Neural progenitor cell (in vitro differentiated cells): ENCODE data around the gene AFF3. TPM values are rescaled to one million over a fixed set of nuclear protein-coding genes. Genes with fewer than 3 reads are reported as not detected.

Source experiments
- DNase-seq: peaks from one replicate; pipeline ENCODE4 v3.0.0-alpha.2; 2016; ENCODE audit warnings: low spot score
- H2AFZ ChIP-seq: fragments of 200-600 bp; sonication (generic); replicated peaks from 2 replicates; pipeline ENCODE4 v1.6.1; 2016; ENCODE audit warnings: antibody characterized with exemption
- H3F3A ChIP-seq: fragments of 200-600 bp; sonication (generic); 2 replicates; pipeline ENCODE4 v1.6.1; 2016; ENCODE audit warnings: antibody characterized with exemption, low read depth
- H3K27ac ChIP-seq: fragments of 200-600 bp; sonication (generic); 2 replicates; pipeline ENCODE4 v1.5.1; 2016; ENCODE audit warnings: mild to moderate bottlenecking
- H3K27me3 ChIP-seq: fragments of 200-600 bp; sonication (generic); 2 replicates; pipeline ENCODE4 v1.6.1; 2016; ENCODE audit warnings: mild to moderate bottlenecking, moderate library complexity
- H3K36me3 ChIP-seq: fragments of 200-600 bp; sonication (generic); 2 replicates; pipeline ENCODE4 v1.5.1; 2016
- H3K4me1 ChIP-seq: fragments of 200-600 bp; sonication (generic); 2 replicates; pipeline ENCODE4 v1.6.1; 2016; ENCODE audit warnings: mixed run types
- H3K4me2 ChIP-seq: fragments of 200-600 bp; sonication (generic); 2 replicates; pipeline ENCODE4 v1.6.1; 2016
- H3K4me3 ChIP-seq: fragments of 200-600 bp; sonication (generic); 2 replicates; pipeline ENCODE4 v1.5.1; 2016
- H3K79me2 ChIP-seq: fragments of 200-600 bp; sonication (generic); 2 replicates; pipeline ENCODE4 v1.6.1; 2016; ENCODE audit warnings: low read depth
- H3K9ac ChIP-seq: fragments of 200-600 bp; sonication (generic); 2 replicates; pipeline ENCODE4 v1.6.1; 2016
- H3K9me3 ChIP-seq: fragments of 200-600 bp; sonication (generic); 2 replicates; pipeline ENCODE4 v1.5.1; 2016; ENCODE audit warnings: low read depth
- H4K20me1 ChIP-seq: fragments of 200-600 bp; sonication (generic); 2 replicates; pipeline ENCODE4 v1.6.1; 2016; ENCODE audit warnings: low read depth
- H3K27ac Mint-ChIP-seq: 3 replicates; pipeline ENCODE4 v1.8.0; 2021; ENCODE audit warnings: mixed read lengths
- H3K27me3 Mint-ChIP-seq: 2 replicates; pipeline ENCODE4 v1.8.0; 2022; ENCODE audit warnings: low read depth, mild to moderate bottlenecking, inconsistent platforms, moderate library complexity, mixed read lengths; ENCODE audit not compliant: insufficient read depth
- H3K36me3 Mint-ChIP-seq: 3 replicates; pipeline ENCODE4 v1.8.0; 2021; ENCODE audit warnings: mixed read lengths
- H3K4me1 Mint-ChIP-seq: 3 replicates; pipeline ENCODE4 v1.8.0; 2021; ENCODE audit warnings: mixed read lengths
- H3K4me3 Mint-ChIP-seq: 3 replicates; pipeline ENCODE4 v1.8.0; 2021; ENCODE audit warnings: mild to moderate bottlenecking, moderate library complexity, mixed read lengths
- H3K9me3 Mint-ChIP-seq: 3 replicates; pipeline ENCODE4 v1.8.0; 2020; ENCODE audit warnings: mixed read lengths
- EZH2 ChIP-seq: fragments of 200-600 bp; sonication (generic); IDR thresholded peaks from 2 replicates; pipeline ENCODE4 v1.6.1; 2017; ENCODE audit warnings: antibody characterized with exemption, mild to moderate bottlenecking, moderate library complexity
- EZH2phosphoT487 ChIP-seq: fragments of 200-600 bp; sonication (generic); IDR thresholded peaks from 2 replicates; pipeline ENCODE4 v1.6.1; 2017; ENCODE audit warnings: antibody characterized with exemption
- total RNA-seq: library from RNA; depleted of rRNA; stranded (reverse); fragments of >200 nt; gene quantifications from 2 replicates; pipeline ENCODE4 v1.2.3, GENCODE V29; 2015; ENCODE audit warnings: low replicate concordance
- TF ChIP-seq, protein P1 (sequence below): fragments of 200-600 bp; sonication (generic); IDR thresholded peaks from 2 replicates; pipeline ENCODE4 v1.5.1; 2017; ENCODE audit warnings: antibody characterized with exemption, mild to moderate bottlenecking

AFF3 gene
- total RNA-seq, 1 donor from 2014 or later, result 0.26 TPM

DNA sequence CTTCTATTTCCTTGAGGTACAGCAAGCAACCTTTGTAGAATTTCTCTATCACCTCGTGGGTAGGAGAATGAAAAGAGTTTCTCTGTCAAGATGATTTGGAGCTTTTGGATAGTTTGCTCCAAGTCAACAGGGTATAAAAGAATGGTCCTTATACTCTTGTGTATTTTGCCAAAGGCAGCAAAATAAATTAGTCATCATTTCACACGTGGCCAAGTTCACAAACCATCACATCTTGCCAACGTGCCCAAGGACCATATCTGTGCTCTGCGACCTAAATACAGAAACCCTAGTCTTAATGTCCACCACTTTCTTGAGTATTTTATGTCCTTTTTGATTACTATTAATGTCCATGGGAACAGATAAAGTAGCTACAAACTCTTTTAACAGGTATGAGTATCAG is 262.9 kb downstream of the AFF3 start:
- Histone ChIP-seq H3K79me2 (no peaks in the 10 kb centered on the region), H3K36me3 (no peaks in the 10 kb centered on the region), H3F3A (no peaks in the 10 kb centered on the region), H3K9ac (no peak overlapping the region), H4K20me1 (no peaks in the 10 kb centered on the region), H3K4me3 (no peak overlapping the region), H2AFZ (no peak overlapping the region), H3K27me3 (no peaks in the 10 kb centered on the region), H3K9me3 (no peaks in the 10 kb centered on the region), H3K4me1 (no peaks in the 10 kb centered on the region), H3K27ac (no peak overlapping the region), H3K4me2 (no peak overlapping the region)
- Mint-ChIP-seq H3K27ac (no peak overlapping the region), H3K36me3 (peaks cover 2% of the 10 kb centered on the region), H3K4me1 (peaks cover 56% of the 10 kb centered on the region), H3K27me3 (peaks cover 2% of the 10 kb centered on the region), H3K9me3 (no peaks in the 10 kb centered on the region), H3K4me3 (no peak overlapping the region)
- no peak for DNase-seq
- TF ChIP-seq, protein P1, sequence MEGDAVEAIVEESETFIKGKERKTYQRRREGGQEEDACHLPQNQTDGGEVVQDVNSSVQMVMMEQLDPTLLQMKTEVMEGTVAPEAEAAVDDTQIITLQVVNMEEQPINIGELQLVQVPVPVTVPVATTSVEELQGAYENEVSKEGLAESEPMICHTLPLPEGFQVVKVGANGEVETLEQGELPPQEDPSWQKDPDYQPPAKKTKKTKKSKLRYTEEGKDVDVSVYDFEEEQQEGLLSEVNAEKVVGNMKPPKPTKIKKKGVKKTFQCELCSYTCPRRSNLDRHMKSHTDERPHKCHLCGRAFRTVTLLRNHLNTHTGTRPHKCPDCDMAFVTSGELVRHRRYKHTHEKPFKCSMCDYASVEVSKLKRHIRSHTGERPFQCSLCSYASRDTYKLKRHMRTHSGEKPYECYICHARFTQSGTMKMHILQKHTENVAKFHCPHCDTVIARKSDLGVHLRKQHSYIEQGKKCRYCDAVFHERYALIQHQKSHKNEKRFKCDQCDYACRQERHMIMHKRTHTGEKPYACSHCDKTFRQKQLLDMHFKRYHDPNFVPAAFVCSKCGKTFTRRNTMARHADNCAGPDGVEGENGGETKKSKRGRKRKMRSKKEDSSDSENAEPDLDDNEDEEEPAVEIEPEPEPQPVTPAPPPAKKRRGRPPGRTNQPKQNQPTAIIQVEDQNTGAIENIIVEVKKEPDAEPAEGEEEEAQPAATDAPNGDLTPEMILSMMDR, result no peak

DNA sequence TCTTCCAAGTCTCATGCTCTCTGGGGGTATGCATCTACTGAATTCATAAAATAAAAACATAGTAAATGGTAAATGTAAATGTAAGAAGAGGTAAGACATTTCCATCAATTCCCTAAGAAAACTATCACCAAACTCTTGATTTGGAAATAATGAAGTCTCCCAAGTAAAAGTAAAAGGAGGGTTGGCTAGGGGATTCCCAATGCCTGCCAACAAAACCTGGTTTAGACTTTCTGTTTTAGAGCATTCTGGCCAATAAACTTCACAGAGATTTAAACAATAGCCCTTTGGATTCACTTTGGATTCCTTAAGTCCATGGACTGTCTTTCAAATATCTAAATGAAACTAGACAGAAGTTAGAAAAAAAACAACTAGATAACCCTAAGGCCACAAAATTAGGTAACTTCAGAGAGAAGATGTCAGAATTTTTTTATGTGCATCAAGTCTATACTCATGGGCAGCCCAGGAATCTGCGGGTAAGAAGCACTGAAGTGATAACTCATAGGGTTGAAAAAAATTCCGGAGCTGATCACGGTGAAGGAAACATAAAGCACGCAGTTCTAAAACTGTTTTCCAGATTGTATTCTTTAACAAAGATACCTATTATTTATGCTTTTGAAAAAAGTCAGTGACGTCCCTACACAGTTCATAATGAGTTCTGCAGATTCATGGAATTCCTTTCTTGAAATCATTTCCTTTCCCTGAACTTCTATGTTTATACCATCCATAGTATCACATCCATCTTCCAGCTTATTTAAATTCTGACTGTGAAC is 263.6 kb downstream of the AFF3 start:
- no peak overlapping the region for H3K4me3 Mint-ChIP-seq
- no peak overlapping the region for H3K4me2 ChIP-seq
- no peak for DNase-seq

DNA sequence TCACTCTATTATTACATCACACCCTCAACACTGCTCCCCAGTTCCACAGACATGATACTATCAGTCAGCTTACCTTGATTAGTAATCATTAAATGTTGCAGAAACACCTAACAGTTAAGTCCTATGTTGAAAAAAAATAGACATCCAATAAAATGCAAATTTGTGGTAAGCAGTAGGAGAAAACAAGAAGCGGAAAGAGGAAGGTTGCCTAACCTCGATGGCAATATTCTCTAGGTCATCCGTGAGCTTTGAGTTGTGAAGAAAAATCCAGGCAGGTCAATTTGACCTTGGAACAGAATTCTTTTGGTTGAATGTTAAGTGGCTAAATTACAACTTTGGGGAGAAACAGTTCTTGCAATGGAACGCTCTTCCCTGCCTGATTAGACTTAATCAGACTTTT is 264.4 kb downstream of the AFF3 start:
- no peaks in the 10 kb centered on the region for H3K27me3 ChIP-seq
- H3K36me3 ChIP-seq, result no peaks in the 10 kb centered on the region
- no peaks in the 10 kb centered on the region for H3K4me1 ChIP-seq
- TF ChIP-seq EZH2 (no peak), EZH2phosphoT487 (no peak)
- TF ChIP-seq, protein P1, result no peak
- no peak overlapping the region for H3K4me3 ChIP-seq
- peaks cover 2% of the 10 kb centered on the region for H3K27me3 Mint-ChIP-seq
- no peak for DNase-seq
- H3F3A ChIP-seq, result no peaks in the 10 kb centered on the region
- no peaks in the 10 kb centered on the region for H3K9me3 ChIP-seq
- H3K4me1 Mint-ChIP-seq, result peaks cover 46% of the 10 kb centered on the region
- no peaks in the 10 kb centered on the region for H3K9me3 Mint-ChIP-seq
- no peaks in the 10 kb centered on the region for H4K20me1 ChIP-seq
- no peak overlapping the region for H3K27ac ChIP-seq
- H2AFZ ChIP-seq, result no peak overlapping the region
- no peak overlapping the region for H3K4me3 Mint-ChIP-seq
- no peak overlapping the region for H3K4me2 ChIP-seq
- no peaks in the 10 kb centered on the region for H3K79me2 ChIP-seq
- H3K9ac ChIP-seq, result no peak overlapping the region
- peaks cover 2% of the 10 kb centered on the region for H3K36me3 Mint-ChIP-seq
- no peak overlapping the region for H3K27ac Mint-ChIP-seq

More for the DNA sequence above, 263.6 kb downstream of the AFF3 start:
- H3K79me2 ChIP-seq, result no peaks in the 10 kb centered on the region
- H3K9me3 Mint-ChIP-seq, result no peaks in the 10 kb centered on the region
- H3K27me3 Mint-ChIP-seq, result peaks cover 2% of the 10 kb centered on the region
- peaks cover 2% of the 10 kb centered on the region for H3K36me3 Mint-ChIP-seq
- H3K27ac Mint-ChIP-seq, result no peak overlapping the region
- no peak overlapping the region for H3K27ac ChIP-seq
- H3K4me3 ChIP-seq, result no peak overlapping the region
- H3K27me3 ChIP-seq, result no peaks in the 10 kb centered on the region
- no peaks in the 10 kb centered on the region for H4K20me1 ChIP-seq
- no peaks in the 10 kb centered on the region for H3K9me3 ChIP-seq
- H3K36me3 ChIP-seq, result no peaks in the 10 kb centered on the region
- H3K4me1 Mint-ChIP-seq, result peaks cover 54% of the 10 kb centered on the region
- H2AFZ ChIP-seq, result no peak overlapping the region
- no peak for TF ChIP-seq EZH2phosphoT487
- no peak overlapping the region for H3K9ac ChIP-seq
- no peaks in the 10 kb centered on the region for H3F3A ChIP-seq
- H3K4me1 ChIP-seq, result no peaks in the 10 kb centered on the region

DNA sequence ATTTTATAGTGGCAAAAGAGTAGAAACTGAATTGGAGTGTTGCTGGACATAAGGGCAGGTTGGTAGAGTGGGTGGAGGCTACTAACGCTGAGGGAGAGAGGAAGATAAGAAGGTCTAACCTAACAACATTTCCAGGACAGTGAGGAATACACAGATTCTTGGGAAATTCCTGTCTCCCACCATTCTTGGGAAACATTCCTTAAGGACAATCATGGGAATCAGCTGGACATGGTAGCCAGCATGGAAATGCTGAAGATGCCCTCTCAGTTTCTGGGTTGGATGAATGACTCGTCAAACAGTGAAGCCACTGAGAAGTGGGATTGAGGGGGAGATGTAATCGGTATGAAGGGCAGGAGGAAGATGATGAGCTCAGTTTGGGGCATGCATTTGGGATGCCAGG is 265.4 kb downstream of the AFF3 start:
- H3K9me3 Mint-ChIP-seq, result no peaks in the 10 kb centered on the region
- peaks cover 36% of the 10 kb centered on the region for H3K4me1 Mint-ChIP-seq
- no peak for TF ChIP-seq EZH2
- TF ChIP-seq, protein P1, result no peak
- no peak for TF ChIP-seq EZH2phosphoT487
- no peak overlapping the region for H3K4me2 ChIP-seq
- no peak overlapping the region for H3K27ac ChIP-seq
- H3K27ac Mint-ChIP-seq, result no peak overlapping the region
- H3K4me1 ChIP-seq, result no peaks in the 10 kb centered on the region
- H3F3A ChIP-seq, result no peaks in the 10 kb centered on the region
- no peaks in the 10 kb centered on the region for H3K9me3 ChIP-seq
- no peaks in the 10 kb centered on the region for H3K36me3 ChIP-seq
- H3K27me3 Mint-ChIP-seq, result peaks cover 2% of the 10 kb centered on the region
- no peaks in the 10 kb centered on the region for H3K27me3 ChIP-seq
- H3K9ac ChIP-seq, result no peak overlapping the region
- peaks cover 2% of the 10 kb centered on the region for H3K36me3 Mint-ChIP-seq
- H3K79me2 ChIP-seq, result no peaks in the 10 kb centered on the region
- no peak overlapping the region for H3K4me3 ChIP-seq
- no peak overlapping the region for H3K4me3 Mint-ChIP-seq
- H4K20me1 ChIP-seq, result no peaks in the 10 kb centered on the region
- DNase-seq, result no peak
- H2AFZ ChIP-seq, result no peak overlapping the region
